GM18909 (cell line): Measurements from ENCODE around the gene NET1.

Experiments
- ATAC-seq: cut with Tn5 transposase; IDR thresholded peaks from one replicate; pipeline ENCODE4 v1.9.1; 2021; ENCODE audit warnings: mild to moderate bottlenecking; ENCODE audit not compliant: unreplicated experiment, poor library complexity

The NET1 gene

DNA sequence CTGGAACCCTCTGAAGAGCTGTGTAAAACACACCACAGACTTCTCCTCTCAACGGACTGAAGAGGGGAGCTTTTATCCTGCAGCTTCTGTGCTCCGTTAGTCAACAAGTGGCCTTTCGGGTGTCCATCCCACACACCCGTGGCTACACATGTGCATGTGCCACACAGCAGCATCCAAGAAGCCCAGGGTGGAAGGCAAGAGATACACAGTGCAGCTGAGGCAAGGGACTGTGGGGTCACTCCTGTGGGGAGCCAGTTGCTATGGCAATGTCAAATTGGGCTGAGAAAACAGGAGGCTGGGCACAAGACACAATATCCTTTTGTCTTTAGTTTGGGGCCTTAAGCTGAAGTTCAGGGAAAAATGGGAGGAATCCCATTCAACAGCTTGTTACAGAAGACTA, 28.7 kb downstream of the NET1 start:
- ATAC-seq, result no peak

DNA sequence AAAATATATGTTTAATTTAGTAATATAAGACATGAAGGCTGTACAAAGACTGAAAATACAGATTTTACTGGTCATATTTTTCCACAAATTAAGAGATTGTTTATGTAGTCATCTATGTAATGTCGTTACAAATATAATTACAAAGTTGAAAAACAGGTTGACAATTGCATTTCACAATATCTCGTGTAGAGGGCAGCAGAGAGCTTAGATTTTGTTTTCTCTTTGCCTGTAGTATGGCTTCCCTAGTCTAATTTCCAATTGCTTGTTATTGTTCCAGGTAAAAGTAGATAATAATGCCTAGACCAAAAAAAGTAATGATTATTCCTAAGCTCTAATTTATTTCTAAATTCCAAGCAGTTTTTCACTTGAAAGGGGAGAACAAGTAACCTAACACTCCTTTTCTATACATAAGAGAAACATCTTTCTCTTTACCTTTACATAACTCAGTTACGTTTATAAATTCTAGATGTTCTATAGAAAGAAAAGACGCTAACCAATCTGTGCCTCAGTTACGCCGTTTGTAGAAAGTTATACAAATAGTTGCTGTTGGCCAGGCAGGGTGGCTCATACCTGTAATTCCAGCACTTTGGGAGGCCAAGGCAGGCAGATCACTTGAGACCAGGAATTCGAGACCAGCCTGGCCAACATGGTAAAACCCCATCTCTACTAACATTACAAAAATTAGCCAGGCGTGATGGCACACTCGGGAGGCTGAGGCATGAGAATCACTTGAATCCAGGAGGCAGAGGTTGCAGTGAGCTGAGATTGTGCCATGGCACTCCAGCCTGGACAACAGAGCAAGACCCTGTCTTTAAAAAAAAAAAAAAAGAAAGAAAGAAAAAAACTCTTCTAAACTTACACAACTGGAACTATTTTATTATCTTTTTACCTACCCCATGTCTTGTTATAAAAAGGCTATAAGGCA, 30.0 kb downstream of the NET1 start:
- ATAC-seq, result no peak

DNA sequence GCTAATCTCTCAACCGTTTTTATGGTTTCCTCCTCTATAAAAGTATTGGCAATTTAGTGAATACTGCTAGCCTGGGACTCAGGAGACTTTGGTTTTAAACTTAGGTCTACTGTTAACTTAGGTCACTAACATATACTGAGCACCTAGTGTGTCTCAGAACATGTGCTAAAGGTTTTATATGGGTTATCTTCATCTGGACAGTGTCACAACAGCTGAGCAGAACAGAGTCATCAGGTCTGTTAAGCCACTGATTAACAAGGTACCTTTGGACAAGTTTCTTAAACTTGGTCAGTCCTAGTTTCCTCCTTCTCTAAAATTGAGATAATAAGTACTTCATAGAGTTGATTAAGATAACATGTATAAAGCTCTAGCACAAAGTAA, 30.6 kb downstream of the NET1 start:
- peak; percentile 30 for ATAC-seq

DNA sequence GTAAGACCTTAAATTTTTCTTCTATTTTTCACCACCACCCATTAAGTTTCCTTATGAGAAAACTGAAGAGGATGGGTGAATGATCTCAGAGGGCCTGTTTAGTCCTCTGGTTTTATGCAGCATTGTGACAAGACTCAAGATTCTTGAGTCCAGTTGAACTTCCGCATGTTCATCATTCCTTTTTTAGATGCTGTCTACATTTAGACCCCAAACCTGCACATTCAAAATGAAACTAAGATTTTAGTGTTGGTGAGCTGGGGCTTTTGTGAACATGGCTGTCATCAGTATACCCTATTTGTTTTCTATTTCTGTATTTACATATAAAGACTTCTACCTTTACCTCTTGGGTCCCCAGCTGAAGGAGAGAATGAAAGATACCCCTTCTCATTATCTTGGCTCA, 31.1 kb downstream of the NET1 start:
- peak; percentile 73 for ATAC-seq

DNA sequence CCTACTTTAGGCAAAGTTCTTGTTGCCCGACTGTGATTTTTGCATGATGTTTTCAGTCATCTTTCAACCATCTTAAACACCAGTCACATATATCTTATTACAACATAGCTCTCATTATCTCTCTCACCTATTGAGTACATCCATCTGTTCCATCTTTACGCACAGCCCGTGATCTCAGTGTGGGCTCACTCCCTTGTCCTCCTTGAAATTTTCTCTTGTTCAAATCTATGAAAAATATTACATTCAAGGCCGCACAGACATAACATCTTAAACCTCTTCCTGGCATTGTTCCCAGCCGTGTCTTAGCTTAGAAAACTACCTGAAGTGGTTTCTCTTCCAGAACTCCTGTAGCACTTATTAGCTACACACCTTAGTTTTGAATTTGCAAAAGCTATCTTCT, 32.6 kb downstream of the NET1 start:
- no peak for ATAC-seq

DNA sequence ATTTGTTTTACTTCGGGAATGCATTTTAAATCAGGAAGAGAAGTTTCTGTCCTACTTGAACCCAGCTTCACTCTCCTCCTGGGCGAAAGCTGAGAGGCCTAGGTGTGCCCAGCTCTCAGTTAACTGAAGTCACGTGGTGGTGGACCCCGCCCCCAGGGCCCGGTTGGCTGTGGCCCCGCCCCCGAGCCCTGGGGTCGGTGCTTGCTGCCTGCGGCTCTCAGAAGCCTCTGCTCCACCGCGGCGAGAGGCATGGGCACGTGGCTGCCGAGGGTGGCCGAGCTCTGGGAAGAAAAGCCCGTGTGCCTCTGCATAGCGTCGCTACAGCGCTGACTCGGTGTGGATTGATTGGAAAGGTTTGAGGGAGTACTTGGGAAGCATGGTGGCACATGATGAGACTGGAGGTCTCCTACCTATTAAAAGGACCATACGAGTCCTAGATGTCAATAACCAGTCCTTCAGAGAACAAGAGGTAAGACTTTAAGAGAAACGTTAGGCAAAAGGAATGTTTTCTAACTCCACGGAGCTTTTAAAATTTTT, 34.1 kb downstream of the NET1 start:
- ATAC-seq, result peak; percentile 51

DNA sequence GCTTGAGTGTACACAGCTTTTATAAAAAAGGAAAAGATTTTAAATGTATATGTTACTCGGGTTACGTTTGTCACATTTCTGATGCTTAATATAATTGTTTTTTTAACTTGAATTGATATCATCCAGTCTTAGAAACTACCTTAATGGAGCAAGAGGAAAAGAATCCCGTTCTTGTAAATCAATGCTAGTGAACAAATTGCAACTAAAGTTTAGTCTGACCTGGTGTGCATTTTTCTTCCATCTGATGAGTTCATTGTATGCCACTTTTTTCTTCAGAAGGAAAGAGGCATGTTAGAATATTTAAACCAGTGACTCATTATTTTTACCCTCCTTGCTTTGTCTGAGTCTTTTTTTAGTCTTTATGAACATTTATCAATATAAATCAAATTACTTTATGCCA, 34.7 kb downstream of the NET1 start:
- no peak for ATAC-seq

DNA sequence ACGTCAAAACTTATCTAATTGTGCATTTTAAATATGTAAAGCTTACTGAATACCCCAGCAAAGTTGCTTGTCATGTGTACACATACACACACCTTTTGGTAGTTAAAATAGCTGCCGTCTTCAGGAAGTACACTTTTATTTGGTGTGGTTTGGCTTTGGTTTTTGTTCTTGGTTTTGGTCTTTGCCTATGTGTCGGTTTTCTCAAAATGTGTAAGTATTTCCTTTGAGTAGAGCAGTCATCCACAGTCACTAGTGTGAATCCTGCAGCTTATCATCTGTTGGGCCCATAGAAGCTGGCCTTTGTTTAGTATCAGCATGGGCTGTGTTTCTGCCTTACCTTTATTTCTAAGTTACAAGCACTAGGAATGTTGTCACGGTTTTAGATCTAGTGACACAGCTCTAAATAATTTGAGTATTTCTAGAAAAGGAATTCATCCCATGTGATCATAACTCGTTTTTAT, 35.3 kb downstream of the NET1 start:
- ATAC-seq, result peak; percentile 60

DNA sequence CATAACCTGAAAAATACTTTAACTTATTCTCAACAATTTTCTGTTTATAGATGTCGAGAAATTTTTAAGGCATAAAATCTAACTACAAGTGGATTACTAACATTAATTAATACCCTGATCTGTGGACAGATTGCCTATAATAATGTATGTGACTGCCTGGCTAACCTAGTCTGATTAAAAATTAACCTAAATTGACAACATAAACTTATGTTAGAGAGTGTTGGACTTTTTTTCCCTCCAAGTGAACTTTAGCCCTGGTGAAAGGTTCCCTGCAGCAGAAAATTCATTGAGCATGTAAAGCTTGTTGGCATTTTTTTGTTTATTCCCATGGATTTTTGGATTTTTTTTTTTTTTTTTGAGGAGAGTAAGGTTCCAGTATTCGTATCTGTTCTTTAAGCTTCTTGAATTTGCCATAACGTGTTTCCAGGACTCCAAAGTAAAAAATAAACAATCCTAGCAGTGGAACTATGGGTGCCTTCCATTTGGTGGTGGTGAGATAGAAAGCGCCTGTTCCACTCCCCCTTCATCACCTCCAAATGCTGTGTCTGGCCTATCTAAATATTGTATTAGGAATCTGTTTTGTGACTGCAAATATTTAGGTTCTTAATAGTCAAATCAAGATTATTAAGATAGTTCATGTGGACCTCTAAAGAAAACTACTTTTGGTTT, 36.1 kb downstream of the NET1 start:
- no peak for ATAC-seq

DNA sequence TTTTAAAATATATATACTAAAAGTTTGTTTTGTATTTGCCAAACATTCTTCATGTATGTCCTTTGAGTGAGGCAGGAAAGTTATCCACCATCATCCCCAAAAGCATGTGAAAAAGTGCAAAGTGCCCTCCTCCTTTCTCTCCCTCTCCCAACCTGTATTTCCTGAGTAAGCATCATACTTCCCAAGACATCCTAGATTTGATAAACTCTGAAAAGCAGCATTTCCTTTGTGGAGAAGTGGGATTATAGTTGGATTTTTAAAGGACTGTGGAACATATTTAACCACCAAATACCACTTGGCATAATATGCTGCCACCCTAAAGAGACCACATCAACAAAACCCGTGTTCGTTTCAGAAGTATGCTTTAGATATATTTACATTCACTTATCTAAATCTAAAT, 36.9 kb downstream of the NET1 start:
- ATAC-seq, result no peak

DNA sequence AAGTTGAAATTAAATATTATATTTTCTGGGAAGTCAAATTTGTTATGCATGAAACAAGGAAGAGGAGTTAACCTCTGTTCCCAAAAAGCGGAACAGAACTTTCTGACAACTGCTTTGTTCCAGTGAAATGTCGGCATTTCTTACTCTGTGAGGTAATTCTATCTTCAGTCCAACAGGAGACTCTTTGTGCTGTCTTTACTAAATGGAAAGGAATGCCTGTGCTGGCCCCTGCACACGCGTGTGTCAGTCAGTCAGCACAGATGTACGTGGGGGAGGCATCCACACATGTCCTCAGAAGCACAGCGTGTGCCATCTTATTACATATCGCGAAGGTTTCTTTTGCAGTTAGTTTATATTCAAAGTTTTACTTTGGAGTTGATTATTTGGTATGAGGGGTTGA, 37.5 kb downstream of the NET1 start:
- no peak for ATAC-seq

DNA sequence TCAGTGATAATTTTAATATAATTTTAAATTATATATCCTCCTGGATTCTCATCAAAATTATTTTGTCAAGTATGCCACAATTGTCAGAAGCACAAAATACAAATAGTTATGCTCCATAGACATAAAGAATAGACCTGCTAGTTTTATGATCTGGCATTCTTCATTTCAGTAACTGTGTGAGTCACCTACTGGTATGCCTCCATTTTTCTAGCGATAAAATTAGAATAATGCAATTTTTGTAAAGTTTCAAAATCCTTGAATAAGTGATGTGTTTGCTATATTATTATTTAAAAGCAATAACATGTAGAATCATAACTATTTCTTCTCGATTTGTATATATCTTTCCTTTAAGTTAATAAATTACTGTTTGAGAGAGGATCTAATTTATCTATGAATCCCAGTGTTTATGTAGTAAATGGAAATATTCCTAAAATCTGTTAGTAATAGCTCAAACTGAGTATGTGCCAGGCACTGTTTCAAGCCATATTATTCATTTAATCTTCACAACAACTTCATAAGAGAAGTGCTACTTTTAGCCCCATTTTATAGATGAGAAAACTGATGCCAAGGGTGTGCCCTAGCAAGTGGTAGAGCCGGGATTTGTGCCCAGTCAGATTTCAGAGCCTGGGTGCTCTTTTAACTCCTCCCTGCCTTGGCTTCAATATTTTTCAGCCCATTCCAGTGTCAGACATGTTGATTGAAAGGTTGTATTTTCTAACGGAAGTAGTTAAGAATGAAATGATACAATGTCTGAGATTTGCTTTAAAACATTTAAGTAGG, 38.4 kb downstream of the NET1 start:
- no peak for ATAC-seq

DNA sequence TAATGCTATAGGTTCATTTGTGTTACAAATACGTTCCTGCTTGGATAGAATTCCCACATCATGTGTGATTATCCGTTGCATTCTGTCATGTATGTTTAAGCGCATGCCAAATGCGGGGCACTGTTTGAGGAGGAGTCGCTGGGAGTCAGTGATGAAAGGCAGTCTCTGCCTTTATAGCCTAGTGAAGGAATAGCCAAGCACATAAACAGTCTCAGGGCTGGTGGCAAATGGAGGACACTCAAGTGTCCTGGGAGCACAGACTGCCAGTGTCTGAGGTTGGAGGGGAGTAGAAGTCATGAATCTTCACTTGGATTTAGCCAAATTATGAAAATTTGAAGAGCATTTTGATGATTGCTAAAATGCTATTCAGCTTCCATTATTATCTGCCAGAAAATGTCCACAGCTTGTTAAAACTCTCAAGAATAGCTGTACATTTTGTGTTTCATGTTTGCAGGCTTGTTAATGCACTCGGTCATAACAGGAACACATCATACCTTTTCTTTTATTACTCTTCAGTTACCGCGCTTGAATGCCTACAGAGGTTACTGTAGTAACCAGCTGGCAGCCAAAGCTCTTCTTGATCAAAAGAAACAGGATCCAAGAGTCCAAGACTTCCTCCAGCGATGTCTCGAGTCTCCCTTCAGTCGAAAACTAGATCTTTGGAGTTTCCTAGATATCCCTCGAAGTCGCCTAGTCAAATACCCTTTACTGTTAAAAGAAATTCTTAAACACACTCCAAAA, 41.6 kb downstream of the NET1 start:
- ATAC-seq, result no peak

DNA sequence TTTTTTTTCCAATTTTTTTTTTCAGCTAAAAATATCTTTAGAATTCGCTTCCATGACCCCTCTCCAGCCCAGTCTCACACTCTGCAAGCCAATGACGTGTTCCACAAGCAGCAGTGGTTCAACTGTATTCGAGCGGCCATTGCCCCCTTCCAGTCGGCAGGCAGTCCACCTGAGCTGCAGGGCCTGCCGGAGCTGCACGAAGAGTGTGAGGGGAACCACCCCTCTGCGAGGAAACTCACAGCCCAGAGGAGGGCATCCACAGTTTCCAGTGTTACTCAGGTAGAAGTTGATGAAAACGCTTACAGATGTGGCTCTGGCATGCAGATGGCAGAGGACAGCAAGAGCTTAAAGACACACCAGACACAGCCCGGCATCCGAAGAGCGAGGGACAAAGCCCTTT, 44.2 kb downstream of the NET1 start:
- ATAC-seq, result no peak

DNA sequence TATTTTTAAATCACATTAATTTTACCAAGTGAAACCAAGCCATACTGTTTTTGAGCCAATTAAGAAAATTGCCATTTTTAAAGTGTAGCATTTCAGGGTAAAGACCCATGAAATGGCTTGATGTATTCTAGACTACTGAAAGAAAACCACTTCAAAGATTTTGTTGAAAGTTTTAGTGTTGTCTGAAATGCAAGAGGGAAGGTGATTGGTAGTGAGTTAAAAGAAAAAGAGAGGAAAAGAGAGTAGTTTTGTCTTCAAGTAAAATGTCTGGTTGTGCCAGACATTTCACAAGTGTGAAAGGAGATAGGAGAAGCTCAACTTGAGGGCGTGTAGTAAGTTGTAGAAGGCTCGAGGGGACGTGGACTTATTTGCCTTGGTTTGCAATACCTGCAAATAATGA, 45.4 kb downstream of the NET1 start:
- ATAC-seq, result no peak

DNA sequence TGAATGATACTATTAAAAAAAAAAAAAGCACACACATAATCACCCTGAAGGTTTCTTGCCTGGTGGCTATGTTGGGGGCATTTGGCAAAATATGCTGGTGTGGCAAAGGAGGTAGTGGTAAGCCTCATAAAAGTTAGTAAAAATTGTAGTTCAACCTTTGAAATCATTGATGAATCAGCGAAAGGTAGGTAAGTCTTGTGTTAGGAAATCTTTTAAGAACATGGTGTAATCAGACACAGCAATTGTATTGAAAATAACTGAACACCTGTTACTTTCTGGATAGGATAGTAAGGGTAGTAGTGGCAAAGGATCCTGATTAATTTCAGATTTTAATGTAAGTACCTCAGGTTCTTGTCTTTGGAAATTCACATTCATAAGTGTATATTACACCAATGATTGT, 46.1 kb downstream of the NET1 start:
- no peak for ATAC-seq

DNA sequence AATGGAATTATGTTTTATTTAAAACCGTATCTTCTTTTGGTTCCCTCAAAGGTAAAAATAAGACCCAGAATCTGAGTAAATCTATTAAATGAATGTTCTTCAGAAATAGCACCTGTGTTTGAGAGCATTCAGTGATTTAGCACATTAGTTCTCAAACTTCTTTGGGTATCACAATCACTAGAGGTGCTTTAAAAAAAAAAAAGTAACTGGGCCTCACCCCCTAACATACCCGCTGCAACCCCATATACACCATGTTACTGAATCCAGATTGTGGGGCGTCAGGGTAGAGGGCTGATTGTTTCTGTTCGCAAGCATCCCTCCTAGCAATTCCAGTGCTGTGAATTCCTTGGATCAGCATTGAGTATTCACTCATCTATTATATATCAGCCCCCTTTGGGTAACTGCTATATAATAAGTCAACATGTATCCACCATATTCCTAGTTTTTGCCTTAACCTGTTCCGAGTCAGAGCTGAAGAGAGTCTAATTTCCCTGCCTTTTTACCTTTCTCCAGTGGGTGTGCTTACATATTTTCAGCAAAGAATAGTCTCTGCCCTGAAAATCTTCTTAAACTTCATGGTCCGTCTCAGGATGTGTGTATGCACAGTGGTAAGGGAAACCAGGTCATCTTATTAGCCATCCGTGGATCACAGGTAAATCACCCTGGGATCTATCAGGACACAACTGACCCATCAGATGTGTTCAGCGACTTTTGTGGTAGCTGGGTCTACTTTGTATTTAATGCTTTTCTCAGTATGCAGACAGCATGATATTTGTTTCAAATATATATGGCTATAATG, 46.8 kb downstream of the NET1 start:
- ATAC-seq, result no peak

DNA sequence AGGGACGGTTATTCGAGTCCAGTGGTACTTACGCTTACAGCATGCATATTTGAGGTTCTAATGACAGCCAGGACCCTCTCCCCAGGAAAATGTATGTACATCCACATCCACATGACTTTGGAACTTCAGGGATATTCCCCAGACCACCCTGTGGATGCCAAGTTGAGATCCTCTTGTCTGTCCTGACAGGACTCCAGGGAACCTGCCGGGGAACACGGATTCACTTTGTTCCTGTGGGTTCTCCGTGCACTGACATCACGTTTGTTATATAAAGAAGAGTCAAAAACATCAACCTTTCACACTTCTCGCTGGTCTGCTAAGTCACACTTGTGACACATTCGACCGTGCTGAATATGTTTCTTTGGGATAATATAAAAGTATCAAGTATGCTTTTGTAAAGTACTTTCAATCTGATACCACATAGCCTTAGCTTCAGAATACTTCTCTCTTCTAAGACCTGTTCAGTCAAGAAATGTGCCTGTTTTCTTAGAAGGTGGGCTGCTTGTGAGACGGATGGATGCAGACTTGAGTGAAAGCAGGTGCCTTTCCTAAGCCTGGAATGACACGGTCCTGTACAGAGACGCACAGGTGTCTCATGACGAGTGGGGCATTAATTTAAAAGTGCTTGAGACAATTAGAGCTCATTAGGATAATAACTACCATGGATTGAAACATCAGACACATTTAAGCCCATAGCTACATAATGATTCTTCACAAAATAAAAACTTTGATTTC, 48.3 kb downstream of the NET1 start:
- no peak for ATAC-seq

DNA sequence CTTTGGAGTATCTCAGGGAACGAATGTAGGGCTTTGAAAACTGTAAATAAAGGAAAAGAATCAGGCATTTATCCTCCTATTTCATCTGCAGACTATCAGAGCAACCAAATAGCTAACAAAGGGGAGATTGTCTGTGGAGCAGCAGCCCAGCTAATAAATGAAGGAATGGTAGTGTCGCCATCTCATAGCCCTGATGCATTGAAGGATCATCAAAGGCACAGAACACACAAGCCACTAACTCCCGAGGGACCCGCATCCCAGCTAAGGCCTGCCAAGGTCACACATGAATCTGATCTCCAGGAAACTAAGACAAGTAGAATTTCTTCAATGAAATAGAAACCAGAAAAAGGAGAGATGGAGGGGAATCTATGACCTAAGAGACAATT, 48.8 kb downstream of the NET1 start:
- no peak for ATAC-seq
